ENCODE results near the gene TBC1D9B.

The TBC1D9B gene

DNA sequence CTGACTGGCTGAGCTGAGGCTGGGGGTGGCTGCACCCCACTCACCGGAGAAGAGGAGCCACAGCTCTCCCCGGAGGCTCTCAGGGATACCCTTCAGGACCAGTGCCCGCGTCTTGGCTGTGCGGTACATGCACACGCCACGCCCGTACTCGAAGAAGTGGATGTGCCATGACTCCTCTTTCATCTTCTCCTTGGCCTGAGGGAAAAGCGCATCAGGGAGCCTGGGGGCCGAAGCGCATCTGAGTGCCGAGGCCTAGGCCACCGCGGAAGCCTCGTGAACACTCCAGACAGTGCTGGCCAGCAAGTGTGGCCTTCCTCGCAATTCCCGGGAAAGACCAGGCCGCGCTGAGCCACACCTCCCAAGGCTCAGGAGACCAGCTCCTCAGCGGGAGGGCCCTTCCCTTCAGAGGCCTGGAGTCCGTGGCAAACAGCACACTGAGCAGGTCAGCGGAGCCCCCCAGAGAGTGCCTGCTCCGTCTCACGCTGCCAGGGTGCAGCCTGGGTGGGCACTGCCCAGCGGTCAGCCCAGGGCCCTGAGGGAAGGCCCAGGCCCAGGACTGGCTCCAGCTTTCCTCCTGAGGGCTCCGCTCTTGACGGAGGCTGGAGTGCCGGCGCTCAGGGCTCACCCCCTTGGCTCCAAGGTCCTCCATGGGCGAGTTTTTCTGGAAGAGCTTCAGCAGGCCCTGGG lies 28.6 kb downstream of the TBC1D9B start:
- TF ChIP-seq, protein P1, sequence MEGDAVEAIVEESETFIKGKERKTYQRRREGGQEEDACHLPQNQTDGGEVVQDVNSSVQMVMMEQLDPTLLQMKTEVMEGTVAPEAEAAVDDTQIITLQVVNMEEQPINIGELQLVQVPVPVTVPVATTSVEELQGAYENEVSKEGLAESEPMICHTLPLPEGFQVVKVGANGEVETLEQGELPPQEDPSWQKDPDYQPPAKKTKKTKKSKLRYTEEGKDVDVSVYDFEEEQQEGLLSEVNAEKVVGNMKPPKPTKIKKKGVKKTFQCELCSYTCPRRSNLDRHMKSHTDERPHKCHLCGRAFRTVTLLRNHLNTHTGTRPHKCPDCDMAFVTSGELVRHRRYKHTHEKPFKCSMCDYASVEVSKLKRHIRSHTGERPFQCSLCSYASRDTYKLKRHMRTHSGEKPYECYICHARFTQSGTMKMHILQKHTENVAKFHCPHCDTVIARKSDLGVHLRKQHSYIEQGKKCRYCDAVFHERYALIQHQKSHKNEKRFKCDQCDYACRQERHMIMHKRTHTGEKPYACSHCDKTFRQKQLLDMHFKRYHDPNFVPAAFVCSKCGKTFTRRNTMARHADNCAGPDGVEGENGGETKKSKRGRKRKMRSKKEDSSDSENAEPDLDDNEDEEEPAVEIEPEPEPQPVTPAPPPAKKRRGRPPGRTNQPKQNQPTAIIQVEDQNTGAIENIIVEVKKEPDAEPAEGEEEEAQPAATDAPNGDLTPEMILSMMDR (IDR thresholded peaks at IDR 0.05; ENCODE audit: insufficient read depth, low read length, missing control alignments) = no peak
- CTCF ChIA-PET = interaction anchor here (1.1 to 1.2 kb wide), 2 partner anchors 8 to 28 kb away, joined by 3 to 4 read pairs; no protein-coding TSS in a partner anchor
- no peak for DNase-seq (ENCODE audit: low read depth, low spot score)
- no peak overlapping the region for H3K4me3 ChIP-seq (ENCODE audit: low read depth, low read length)
- POLR2A ChIA-PET = interaction anchor here (0.6 to 0.7 kb wide), 2 partner anchors 11 to 147 kb away, joined by 3 to 5 read pairs; no protein-coding TSS in a partner anchor

DNA sequence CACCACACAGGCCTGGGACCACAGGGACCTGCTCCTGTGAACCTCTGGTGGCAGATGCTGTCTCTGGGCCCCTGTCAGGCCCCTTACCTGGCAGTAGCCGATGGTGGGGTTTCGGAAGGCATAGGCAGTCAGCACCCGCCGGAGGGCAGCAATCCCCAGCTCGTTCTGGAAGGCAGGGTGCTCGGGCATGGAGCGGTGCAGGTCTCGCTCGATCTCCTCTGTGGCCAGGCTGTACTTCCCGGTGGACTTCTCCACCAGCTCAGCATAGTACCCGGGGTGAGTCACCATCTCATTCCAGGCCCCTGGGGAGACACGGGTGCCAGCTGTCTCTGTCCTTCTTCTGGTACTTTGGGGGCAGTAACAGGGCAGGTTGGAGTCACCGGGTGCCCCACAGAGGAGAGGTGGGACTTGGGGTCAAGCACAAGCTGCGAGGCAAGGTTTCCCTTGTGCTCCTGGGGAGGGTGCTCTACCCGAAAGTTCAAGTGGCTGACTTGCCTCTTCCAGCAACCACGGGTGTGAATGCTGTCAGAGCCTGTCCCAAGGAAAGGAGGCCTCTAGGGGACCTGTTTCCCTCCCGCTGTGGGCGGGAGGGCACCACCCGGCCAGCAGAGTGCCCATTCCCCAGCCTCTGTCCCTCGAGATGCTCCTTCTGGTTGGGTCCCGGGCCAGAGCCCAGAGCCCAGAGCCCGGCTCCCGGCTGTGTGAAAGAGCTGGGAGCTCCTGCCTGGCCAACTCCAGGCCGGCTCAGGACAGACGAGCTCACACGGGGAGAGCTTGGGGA lies 29.3 kb downstream of the TBC1D9B start:
- TF ChIP-seq, protein P1 (IDR thresholded peaks at IDR 0.05; ENCODE audit: insufficient read depth, low read length, missing control alignments) = no peak

DNA sequence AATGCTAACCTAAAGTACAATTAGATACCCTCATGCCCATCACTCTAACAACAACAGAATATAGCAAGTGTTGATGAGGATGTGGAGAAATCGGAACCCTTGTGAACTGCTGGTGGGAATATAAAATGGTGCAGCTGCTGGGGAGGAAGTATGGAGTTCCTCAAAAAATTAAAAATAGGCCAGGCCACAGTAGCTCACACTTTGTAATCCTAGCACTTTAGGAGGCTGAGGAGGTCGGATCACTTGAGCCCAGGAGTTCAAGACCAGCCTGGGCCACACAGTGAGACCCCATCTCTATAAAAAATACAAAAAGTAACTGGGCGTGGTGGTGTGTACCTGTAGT lies 31.1 kb downstream of the TBC1D9B start:
- no peak for DNase-seq (ENCODE audit: low read depth, low spot score)
- POLR2A ChIA-PET = interaction anchor here (0.9 kb wide), 1 partner anchor 20 kb away, joined by 3 read pairs; no protein-coding TSS in a partner anchor
- CTCF ChIA-PET = no interaction called here
- H3K4me3 ChIP-seq (ENCODE audit: low read depth, low read length) = no peak overlapping the region
- TF ChIP-seq, protein P1 (IDR thresholded peaks at IDR 0.05; ENCODE audit: insufficient read depth, low read length, missing control alignments) = no peak

More for the DNA sequence above, 29.3 kb downstream of the TBC1D9B start:
- no peak overlapping the region for H3K4me3 ChIP-seq (ENCODE audit: low read depth, low read length)
- no peak for DNase-seq (ENCODE audit: low read depth, low spot score)
- POLR2A ChIA-PET = interaction anchor here (0.6 to 0.7 kb wide), 2 partner anchors 10 to 146 kb away, joined by 3 to 5 read pairs; no protein-coding TSS in a partner anchor
- CTCF ChIA-PET = interaction anchor here (0.8 to 1.2 kb wide), 2 partner anchors 8 to 10 kb away, joined by 3 read pairs; no protein-coding TSS in a partner anchor

DNA sequence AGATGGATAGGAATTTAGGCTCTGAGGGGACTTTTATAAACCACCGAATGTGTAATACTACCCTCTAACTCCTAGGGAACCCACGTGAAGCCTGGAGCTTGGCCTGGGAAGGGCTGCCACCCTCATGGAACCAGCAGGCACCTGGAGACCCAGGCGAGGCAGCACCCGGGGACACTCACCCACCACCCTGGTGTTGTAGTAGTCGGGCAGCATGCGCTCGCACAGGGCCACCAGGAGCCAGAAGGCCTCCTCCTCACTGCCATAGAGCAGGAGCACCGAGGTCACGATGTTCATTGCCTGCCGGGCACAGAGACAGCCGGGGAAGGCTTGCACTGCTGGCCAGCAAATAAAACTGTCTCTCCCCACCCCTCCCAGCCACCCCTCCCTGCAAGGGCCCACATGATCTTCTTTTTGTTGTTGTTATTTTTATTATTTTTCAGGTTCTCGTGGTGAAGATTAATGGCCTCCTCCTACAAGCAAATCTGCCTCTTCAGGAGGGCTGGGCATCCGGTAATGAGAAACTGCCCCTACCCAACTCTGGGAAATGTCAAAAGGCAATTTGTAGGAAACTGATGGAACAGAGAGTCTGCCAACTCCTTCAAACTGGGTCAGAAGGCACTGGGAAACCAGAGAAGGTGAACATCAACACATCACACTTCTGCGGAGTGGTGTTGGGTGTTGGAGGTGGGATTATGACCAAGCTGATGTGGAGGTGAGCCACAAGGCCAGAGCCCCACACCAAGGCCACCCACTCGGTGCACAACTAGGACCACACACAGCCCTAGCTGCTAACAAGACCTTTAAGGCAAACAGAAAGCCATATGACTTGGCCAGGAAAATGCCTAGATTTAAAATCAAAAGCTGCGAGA lies 31.7 kb downstream of the TBC1D9B start:
- CTCF ChIA-PET = interaction anchor here (0.6 kb wide), 1 partner anchor 125 kb away, joined by 3 read pairs; no protein-coding TSS in a partner anchor
- no peak for DNase-seq (ENCODE audit: low read depth, low spot score)
- no peak overlapping the region for H3K4me3 ChIP-seq (ENCODE audit: low read depth, low read length)
- POLR2A ChIA-PET = interaction anchor here (0.9 to 1.5 kb wide), 2 partner anchors 19 to 56 kb away, joined by 3 read pairs; partner anchors contain the start of gene SQSTM1
- TF ChIP-seq, protein P1 (IDR thresholded peaks at IDR 0.05; ENCODE audit: insufficient read depth, low read length, missing control alignments) = no peak

DNA sequence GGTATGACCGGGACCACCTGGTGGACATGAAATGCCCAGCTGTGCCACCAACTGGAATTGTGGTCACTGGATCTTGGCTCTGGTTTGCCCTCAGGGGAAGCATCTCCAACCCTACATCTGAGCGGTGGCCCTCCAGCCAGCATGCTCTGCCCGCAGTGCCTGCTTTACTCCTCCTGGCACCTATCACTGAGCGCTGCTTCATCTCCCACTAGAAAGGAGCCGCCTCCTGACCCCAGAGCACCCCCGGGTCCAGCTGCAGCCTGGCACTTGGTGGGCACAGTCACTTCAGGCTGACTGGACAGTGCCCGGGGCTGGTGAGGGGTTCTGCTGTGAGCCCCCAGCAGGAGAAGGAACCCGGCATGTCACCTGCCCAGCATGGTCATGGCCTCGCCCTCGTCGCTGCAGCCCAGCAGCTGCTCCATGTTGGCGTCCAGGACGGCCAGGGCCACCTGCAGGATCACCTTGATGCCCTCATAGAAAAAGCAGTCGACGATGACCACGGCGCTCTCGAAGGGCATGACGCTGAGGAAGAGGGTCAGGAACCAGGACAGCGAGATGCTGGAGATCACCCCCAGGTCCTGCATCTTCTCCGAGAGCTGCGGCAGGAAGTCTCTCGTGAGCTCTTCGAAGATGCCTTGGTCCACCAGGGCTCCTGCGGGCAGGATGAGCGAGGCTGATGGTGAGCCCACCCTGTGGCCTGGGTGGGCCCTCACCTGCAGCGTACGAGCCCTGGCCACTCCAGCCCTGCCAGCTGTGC lies 33.0 kb downstream of the TBC1D9B start:
- TF ChIP-seq, protein P1 (IDR thresholded peaks at IDR 0.05; ENCODE audit: insufficient read depth, low read length, missing control alignments) = no peak
- POLR2A ChIA-PET = interaction anchor here (1.5 kb wide), 1 partner anchor 54 kb away, joined by 3 read pairs; the partner anchor contains the start of gene SQSTM1
- H3K4me3 ChIP-seq (ENCODE audit: low read depth, low read length) = no peak overlapping the region
- CTCF ChIA-PET = interaction anchor here (0.6 kb wide), 1 partner anchor 123 kb away, joined by 3 read pairs; no protein-coding TSS in a partner anchor
- DNase-seq (ENCODE audit: low read depth, low spot score) = no peak

Measured in AG04449 (cell line).